Mucosa of descending colon (tissue), 3 donors: ENCODE measurements around the gene PTPRE. TPM values are rescaled to one million over a fixed set of nuclear protein-coding genes. Genes with fewer than 3 reads are reported as not detected.
A peak's percentile ranks its signal among the peaks of the same experiment; 100 is the strongest.

ENCODE experiments used
- ATAC-seq: fragments of 200-7000 bp; cut with Tn5 transposase; one replicate; pipeline ENCODE4 v1.9.1; 2020; ENCODE audit warnings: mild to moderate bottlenecking, moderate library complexity
- DNase-seq, 3 donors: peaks; one replicate each; pipeline ENCODE4 v3.0.0-alpha.2; 2020
- H3K36me3 ChIP-seq: fragments of 200-600 bp; one replicate; pipeline ENCODE4 v1.8.0; 2021; ENCODE audit warnings: low read depth, mild to moderate bottlenecking
- H3K4me1 ChIP-seq: fragments of 200-600 bp; one replicate; pipeline ENCODE4 v1.8.0; 2021; ENCODE audit warnings: low read depth, mild to moderate bottlenecking
- H3K4me3 ChIP-seq: fragments of 200-600 bp; one replicate; pipeline ENCODE4 v1.8.0; 2021; ENCODE audit warnings: mild to moderate bottlenecking
- H3K9me3 ChIP-seq: fragments of 200-600 bp; one replicate; pipeline ENCODE4 v1.8.0; 2021; ENCODE audit warnings: mild to moderate bottlenecking
- intact Hi-C, 2 donors: fragments of 100-400 bp; cut with DNase I in 1 of 2; cut with micrococcal nuclease in 1 of 2; formaldehyde crosslinking; loops; one replicate each; pipeline versions ENCODE4 v1.11.0 to v1.11.1; 2022; cut with DNase I, micrococcal nuclease
- long read RNA-seq, 2 donors: library from polyadenylated mRNA; unstranded; transcript quantifications; one replicate each; pipeline ENCODE4 v2.0.0, GENCODE V29; 2019 to 2021
- total RNA-seq, 3 donors: library from RNA; stranded (reverse); fragmentation: NEBNext Ultra II Directional in 2 of 3; extraction: Animal tissue kit (Norgen Biotek cat#: 25700) in 2 of 3; gene quantifications; one replicate each; pipeline versions ENCODE4 v1.2.1 to v1.2.4, GENCODE V29; 2021 to 2023
- TF ChIP-seq, protein P1 (sequence below): fragments of 200-600 bp; IDR thresholded peaks from one replicate; pipeline ENCODE4 v1.8.0; 2022; ENCODE audit warnings: antibody characterized with exemption, mild to moderate bottlenecking
- donor health status: DM: no; HTN: no; CAD: no; lungs with moderate emphysema.
- donor health status: DM: no; HTN: no; CAD: no.
- donor health status: DM: no; HTN: yes; CAD: no.

PTPRE gene, protein sequence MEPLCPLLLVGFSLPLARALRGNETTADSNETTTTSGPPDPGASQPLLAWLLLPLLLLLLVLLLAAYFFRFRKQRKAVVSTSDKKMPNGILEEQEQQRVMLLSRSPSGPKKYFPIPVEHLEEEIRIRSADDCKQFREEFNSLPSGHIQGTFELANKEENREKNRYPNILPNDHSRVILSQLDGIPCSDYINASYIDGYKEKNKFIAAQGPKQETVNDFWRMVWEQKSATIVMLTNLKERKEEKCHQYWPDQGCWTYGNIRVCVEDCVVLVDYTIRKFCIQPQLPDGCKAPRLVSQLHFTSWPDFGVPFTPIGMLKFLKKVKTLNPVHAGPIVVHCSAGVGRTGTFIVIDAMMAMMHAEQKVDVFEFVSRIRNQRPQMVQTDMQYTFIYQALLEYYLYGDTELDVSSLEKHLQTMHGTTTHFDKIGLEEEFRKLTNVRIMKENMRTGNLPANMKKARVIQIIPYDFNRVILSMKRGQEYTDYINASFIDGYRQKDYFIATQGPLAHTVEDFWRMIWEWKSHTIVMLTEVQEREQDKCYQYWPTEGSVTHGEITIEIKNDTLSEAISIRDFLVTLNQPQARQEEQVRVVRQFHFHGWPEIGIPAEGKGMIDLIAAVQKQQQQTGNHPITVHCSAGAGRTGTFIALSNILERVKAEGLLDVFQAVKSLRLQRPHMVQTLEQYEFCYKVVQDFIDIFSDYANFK
- total RNA-seq = 10 to 100 TPM; 28.8 to 33.6 (median 32.5) TPM
- long read RNA-seq, donor 1, full-length matches to known transcripts = 5 of 16 reads
- long read RNA-seq, donor 1, partial matches to known transcripts = 4 of 16 reads
- long read RNA-seq, donor 1, other reads (novel, unspliced or antisense) = 7 of 16 reads
- long read RNA-seq, donor 2, full-length matches to known transcripts = 2 of 23 reads
- long read RNA-seq, donor 2, partial matches to known transcripts = 8 of 23 reads
- long read RNA-seq, donor 2, other reads (novel, unspliced or antisense) = 13 of 23 reads

DNA sequence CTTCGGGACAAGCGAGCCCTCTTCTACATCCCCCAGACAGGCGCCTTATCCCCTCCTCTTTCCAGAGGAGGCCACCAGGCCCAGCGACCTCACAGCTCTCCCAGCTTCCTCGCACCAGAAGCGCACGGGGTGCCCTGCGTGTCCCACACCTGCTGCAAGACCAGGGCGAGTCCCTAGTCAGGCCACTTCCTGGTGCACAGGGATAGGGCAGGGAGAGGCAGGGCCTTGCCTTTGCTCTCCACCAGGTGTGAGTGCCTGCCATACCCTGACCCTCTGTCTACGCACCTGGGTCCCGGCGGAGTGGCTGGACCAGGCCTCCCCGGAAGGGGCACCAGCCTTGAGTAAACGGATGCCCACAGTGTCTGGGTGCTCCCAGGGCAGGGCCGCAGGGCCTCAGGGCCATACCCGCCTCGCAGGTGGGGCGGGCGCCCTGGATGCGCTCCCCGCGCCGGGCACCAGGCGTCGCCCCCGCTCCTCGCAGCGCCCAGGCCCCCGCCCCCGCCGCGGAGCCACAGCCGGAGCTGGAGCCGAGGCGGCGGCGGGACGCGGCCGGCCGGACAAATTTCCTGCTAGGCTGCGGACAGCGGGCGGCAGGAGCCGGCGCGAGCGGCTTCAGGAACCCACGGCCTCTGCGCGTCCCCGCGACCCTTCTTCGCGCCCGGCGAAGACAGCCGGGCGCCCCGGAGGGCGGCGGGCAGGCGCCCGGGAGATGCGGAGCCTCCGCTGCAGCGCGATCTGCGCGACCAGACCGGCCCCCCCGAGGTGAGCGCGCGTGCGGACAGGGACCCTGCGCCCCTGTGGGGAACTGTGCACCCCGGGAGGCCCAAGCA lies at the start of gene PTPRE:
Gene PTPRE (plus strand): TSS at position 556 of the 830 bp plus-strand sequence. CDS start 133,779 bp downstream, outside the sequence.
- H3K9me3 ChIP-seq = no peaks in the 10 kb centered on the region
- peak within 1 kb of the TSS; percentile 61 for H3K4me3 ChIP-seq
- H3K4me1 ChIP-seq = peaks cover 31% of the 10 kb centered on the region
- no peaks in the 10 kb centered on the region for H3K36me3 ChIP-seq
- ATAC-seq = peak; percentile 93
- TF ChIP-seq, protein P1, sequence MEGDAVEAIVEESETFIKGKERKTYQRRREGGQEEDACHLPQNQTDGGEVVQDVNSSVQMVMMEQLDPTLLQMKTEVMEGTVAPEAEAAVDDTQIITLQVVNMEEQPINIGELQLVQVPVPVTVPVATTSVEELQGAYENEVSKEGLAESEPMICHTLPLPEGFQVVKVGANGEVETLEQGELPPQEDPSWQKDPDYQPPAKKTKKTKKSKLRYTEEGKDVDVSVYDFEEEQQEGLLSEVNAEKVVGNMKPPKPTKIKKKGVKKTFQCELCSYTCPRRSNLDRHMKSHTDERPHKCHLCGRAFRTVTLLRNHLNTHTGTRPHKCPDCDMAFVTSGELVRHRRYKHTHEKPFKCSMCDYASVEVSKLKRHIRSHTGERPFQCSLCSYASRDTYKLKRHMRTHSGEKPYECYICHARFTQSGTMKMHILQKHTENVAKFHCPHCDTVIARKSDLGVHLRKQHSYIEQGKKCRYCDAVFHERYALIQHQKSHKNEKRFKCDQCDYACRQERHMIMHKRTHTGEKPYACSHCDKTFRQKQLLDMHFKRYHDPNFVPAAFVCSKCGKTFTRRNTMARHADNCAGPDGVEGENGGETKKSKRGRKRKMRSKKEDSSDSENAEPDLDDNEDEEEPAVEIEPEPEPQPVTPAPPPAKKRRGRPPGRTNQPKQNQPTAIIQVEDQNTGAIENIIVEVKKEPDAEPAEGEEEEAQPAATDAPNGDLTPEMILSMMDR = peak; percentile 77
- intact Hi-C loops = loop anchor here (5.0 to 10.0 kb wide), 2 partner anchors 106 to 108 kb away; no protein-coding TSS in a partner anchor
- DNase-seq = peak; percentile 79 to 90 (median 86)

DNA sequence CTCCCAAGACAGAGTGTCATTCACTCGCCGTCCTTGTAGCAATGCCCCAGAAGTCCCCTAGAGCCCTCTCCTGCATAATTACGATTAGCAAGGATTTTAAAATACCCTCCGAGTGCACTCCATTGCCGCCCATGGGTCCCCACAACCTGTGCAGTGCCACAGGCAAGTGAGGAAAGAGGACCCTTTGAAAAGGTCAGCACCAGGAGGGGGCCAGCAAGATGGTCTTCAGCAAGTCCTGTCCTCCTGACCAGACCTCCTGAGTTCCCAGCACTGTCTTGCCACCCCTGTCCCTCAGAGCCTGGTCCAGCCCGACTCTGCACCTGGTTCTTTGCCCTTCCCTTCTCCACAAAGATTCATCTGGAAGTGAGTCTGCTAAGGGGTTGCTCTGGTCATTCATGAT lies 46.3 kb upstream of the PTPRE start:
- no peak for ATAC-seq
- Histone ChIP-seq H3K36me3 (no peaks in the 10 kb centered on the region), H3K4me3 (no peak overlapping the region), H3K9me3 (no peaks in the 10 kb centered on the region), H3K4me1 (no peaks in the 10 kb centered on the region)
- intact Hi-C loops = no loop called here
- no peak for DNase-seq
- TF ChIP-seq, protein P1 = no peak

DNA sequence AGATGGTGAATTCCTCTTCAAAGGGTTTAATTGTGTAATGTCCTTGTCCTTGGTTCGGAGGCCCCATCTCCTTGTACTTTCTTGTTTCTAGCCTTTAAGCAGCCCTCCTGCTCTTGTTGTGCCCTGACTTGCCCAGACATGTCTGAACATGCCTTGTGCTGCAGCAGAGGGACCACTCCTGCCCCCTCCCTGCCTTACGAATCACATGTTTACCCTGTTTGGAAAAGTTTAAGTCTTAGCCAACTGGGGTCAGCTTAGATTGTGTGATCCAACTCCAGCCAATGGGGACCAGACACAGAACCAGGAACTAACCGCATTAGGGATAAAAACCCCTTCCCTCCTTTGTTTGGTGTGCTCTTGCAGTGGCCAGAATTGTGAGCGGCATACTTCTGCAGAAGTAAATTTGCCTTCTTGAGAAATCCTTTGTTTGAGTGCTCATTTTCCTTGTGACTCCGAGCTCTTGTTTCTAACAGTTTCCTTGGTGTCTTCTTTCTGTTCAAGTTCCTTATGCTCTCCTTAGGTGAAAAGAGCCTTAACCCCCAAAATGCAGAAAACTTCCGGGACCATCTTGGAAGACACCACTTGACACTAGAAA lies 43.6 kb upstream of the PTPRE start:
- H3K4me1 ChIP-seq = no peaks in the 10 kb centered on the region
- H3K36me3 ChIP-seq = no peaks in the 10 kb centered on the region
- intact Hi-C loops = no loop called here
- H3K9me3 ChIP-seq = no peaks in the 10 kb centered on the region
- H3K4me3 ChIP-seq = no peak overlapping the region
- ATAC-seq (no peak), DNase-seq (no peak)
- TF ChIP-seq, protein P1 = no peak

DNA sequence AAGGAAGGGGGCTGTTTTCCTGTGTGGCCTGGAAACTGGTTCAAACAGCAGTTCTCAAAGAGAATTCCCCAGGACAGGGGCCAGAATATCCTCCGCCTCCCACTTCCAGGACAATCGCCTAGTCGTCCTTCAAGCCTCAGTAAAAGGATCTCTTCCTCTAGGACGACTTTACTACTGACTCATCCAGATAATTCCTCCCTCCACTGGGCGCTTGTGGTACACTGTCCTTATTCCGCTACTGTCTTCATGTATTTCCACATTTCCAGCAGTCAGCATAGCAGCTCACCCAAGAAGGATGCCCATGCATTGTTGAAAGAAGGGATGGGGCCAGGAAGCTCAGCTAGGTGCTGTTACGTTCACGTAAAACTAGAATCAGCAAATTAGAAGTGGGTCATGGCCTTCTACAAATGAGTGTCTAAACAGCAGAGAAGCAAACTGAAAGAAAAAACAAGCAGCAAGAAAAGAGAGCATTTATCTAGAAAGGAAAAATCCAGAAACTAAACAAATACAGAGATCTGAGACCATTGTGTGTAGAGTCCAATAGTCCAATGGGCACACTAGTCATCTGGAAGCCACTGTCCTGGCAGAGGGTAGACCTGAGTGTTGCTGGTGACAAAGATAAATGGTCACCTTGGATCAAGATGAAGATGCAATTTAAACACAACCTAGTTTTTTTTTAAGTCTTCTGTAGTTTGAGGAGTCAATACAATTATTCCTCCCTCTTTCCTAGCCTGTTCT lies 40.5 kb upstream of the PTPRE start:
- Histone ChIP-seq H3K4me3 (no peak overlapping the region), H3K36me3 (no peaks in the 10 kb centered on the region), H3K4me1 (no peaks in the 10 kb centered on the region), H3K9me3 (no peaks in the 10 kb centered on the region)
- intact Hi-C loops = no loop called here
- TF ChIP-seq, protein P1 = no peak
- no peak for DNase-seq
- ATAC-seq = no peak
